Loucy (cell line): ENCODE data around the gene SYNE1.

Experiments
- EZH2phosphoT487 ChIP-seq: fragments of 200-600 bp; IDR thresholded peaks from 2 replicates; pipeline ENCODE4 v1.6.1; 2018; ENCODE audit warnings: antibody characterized with exemption, mild to moderate bottlenecking, moderate library complexity, borderline replicate concordance
- TF ChIP-seq, protein P1 (sequence below): fragments of 200-600 bp; sonication (generic); conservative IDR thresholded peaks from 2 replicates; pipeline ENCODE4 v1.5.1; 2014; ENCODE audit warnings: mild to moderate bottlenecking, antibody characterized with exemption, low read length

DNA sequence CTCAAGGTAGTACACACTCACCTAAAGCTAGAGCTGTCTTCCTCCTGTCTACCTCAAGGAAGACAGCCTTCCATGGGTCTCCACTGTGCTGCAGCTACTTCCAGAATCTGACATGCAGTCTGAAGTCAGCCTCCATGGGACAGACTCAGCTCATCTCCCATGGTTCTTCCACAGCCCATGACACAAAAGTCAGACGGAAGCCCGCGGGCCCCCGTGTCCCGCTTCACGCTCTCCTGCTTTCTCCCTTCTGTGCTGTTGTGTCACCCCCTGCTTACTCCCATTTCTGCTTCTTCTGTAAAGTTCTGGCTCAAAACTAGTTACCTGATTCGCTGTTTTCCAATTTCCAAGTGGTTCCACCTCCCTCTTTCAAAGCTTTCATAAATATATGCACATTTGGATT, 184.5 kb downstream of the SYNE1 start:
- TF ChIP-seq, protein P1, sequence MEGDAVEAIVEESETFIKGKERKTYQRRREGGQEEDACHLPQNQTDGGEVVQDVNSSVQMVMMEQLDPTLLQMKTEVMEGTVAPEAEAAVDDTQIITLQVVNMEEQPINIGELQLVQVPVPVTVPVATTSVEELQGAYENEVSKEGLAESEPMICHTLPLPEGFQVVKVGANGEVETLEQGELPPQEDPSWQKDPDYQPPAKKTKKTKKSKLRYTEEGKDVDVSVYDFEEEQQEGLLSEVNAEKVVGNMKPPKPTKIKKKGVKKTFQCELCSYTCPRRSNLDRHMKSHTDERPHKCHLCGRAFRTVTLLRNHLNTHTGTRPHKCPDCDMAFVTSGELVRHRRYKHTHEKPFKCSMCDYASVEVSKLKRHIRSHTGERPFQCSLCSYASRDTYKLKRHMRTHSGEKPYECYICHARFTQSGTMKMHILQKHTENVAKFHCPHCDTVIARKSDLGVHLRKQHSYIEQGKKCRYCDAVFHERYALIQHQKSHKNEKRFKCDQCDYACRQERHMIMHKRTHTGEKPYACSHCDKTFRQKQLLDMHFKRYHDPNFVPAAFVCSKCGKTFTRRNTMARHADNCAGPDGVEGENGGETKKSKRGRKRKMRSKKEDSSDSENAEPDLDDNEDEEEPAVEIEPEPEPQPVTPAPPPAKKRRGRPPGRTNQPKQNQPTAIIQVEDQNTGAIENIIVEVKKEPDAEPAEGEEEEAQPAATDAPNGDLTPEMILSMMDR, result no peak
- TF ChIP-seq EZH2phosphoT487, result no peak
